ENCODE data around the gene PARD6G.
"Not testable (repeated sequence)": the region's sequence is repeated elsewhere in the genome, so short reads cannot be mapped to it uniquely, and the experiment has no call there.

PARD6G gene

GRCh38 chr18:80170395-80171053 is 76.8 kb downstream of the PARD6G start:
- DNase-seq (ENCODE audit: low read depth) = no peak

- no peak for DNase-seq (ENCODE audit: low read depth)
Observed at GRCh38 chr18:80169607-80170006, 77.7 kb downstream of the PARD6G start.

- no peak for DNase-seq (ENCODE audit: low read depth)
Observed at GRCh38 chr18:80168982-80169381, 78.3 kb downstream of the PARD6G start.

GRCh38 chr18:80168346-80168745 is 79.0 kb downstream of the PARD6G start:
- no peak for DNase-seq (ENCODE audit: low read depth)

- DNase-seq (ENCODE audit: low read depth) = no peak
Observed at GRCh38 chr18:80167931-80168330, 79.4 kb downstream of the PARD6G start.

- no peak for DNase-seq (ENCODE audit: low read depth)
Observed at GRCh38 chr18:80167331-80167730, 80.0 kb downstream of the PARD6G start.

GRCh38 chr18:80166725-80167124 is 80.6 kb downstream of the PARD6G start:
- DNase-seq (ENCODE audit: low read depth) = no peak

GRCh38 chr18:80166240-80166639 is 81.1 kb downstream of the PARD6G start:
- no peak for DNase-seq (ENCODE audit: low read depth)

GRCh38 chr18:80164727-80165355 is 82.5 kb downstream of the PARD6G start:
- DNase-seq (ENCODE audit: low read depth) = not testable (repeated sequence)

- no peak for DNase-seq (ENCODE audit: low read depth)
Observed at GRCh38 chr18:80163183-80163582, 84.1 kb downstream of the PARD6G start.

- no peak for DNase-seq (ENCODE audit: low read depth)
Observed at GRCh38 chr18:80161781-80162417, 85.4 kb downstream of the PARD6G start.

- peak; percentile 31 for DNase-seq (ENCODE audit: low read depth)
Observed at GRCh38 chr18:80159713-80160636, 87.3 kb downstream of the PARD6G start.

- no peak for DNase-seq (ENCODE audit: low read depth)
Observed at GRCh38 chr18:80158365-80158764, 88.9 kb downstream of the PARD6G start.

- DNase-seq (ENCODE audit: low read depth) = peak; percentile 77
Observed at GRCh38 chr18:80157708-80158343, 89.5 kb downstream of the PARD6G start.

GRCh38 chr18:80154293-80154692 is 93.0 kb downstream of the PARD6G start:
- peak; percentile 32 for DNase-seq (ENCODE audit: low read depth)

- DNase-seq (ENCODE audit: low read depth) = no peak
Observed at GRCh38 chr18:80149667-80150066, 97.6 kb downstream of the PARD6G start.

GRCh38 chr18:80148326-80149199 is 98.8 kb downstream of the PARD6G start:
- DNase-seq (ENCODE audit: low read depth) = peak; percentile 7

GRCh38 chr18:80147418-80148325 is 99.6 kb downstream of the PARD6G start:
- DNase-seq (ENCODE audit: low read depth) = peak; percentile 82

- DNase-seq (ENCODE audit: low read depth) = peak; percentile 14
Observed at GRCh38 chr18:80147037-80147417, 100.3 kb downstream of the PARD6G start.

Data from iris pigment epithelial cell (primary cell).